Lower leg skin (tissue), 4 donors: Measurements from ENCODE around the gene TMEM117. TPM values are rescaled to one million over a fixed set of nuclear protein-coding genes. Genes with fewer than 3 reads are reported as not detected.
"Not testable (repeated sequence)": the region's sequence is repeated elsewhere in the genome, so short reads cannot be mapped to it uniquely, and the experiment has no call there.

Experiments used
- DNase-seq, 2 donors: peaks; one replicate each; pipeline ENCODE4 v3.0.0-alpha.2; 2019; ENCODE audit warnings: low spot score in 2 of 2
- H3K4me3 ChIP-seq: fragments of 200-600 bp; sonication (generic); 2 replicates; pipeline ENCODE4 v1.5.1; 2017; ENCODE audit warnings: mild to moderate bottlenecking, low read depth; ENCODE audit not compliant: poor library complexity, severe bottlenecking
- POLR2A ChIP-seq, 2 donors: fragments of 450-650 bp; IDR thresholded peaks; one replicate each; pipeline ENCODE4 v1.6.1; 2016 to 2017; ENCODE audit warnings: antibody characterized with exemption in 2 of 2, mild to moderate bottlenecking in 1 of 2, moderate library complexity in 1 of 2
- WGBS, 2 donors: methylation state at CpG; one replicate each; pipeline ENCODE4 v1.1.5; 2018; 5-methylcytosine and 5-hydroxymethylcytosine counted together
- intact Hi-C: fragments of 100-400 bp; cut with DNase I; formaldehyde crosslinking; loops from one replicate; pipeline ENCODE4 v1.15.0; 2023; ENCODE audit warnings: low total_unique reads
- total RNA-seq, 4 donors: library from RNA; depleted of rRNA; stranded (reverse); fragments of >200 nt; gene quantifications; one replicate each; pipeline ENCODE4 v1.1.0, GENCODE V29; 2016
- TF ChIP-seq, protein P1 (sequence below), 3 donors: fragments of 450-650 bp; IDR thresholded peaks; one replicate each; pipeline ENCODE4 v1.5.1; 2016; ENCODE audit warnings: antibody characterized with exemption in 3 of 3, mild to moderate bottlenecking in 3 of 3, moderate library complexity in 2 of 3

The TMEM117 gene
- total RNA-seq, 4 donors from 2014 or later: 19.9 to 27.8 (median 24.3) TPM

DNA sequence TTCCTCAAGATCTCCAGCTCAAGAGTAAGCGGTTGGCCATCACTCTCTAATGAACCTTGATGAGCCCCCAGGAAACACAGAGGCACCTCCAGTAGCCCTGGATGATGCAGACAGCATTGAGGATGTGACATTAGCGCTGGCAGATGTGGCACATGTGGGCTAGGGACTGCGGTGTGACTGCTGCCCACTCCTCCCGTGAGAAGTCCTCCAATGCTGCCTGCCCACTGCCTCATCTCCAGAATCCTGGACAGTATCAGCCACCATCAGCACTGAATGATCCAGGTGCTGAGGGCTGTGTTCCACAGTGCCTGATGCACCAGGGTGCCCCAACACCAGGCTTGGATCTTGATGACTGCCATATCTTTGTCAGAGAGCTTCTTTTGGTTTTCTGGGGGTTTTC is 412.6 kb downstream of the TMEM117 start:
- intact Hi-C loops: no loop called here
- DNase-seq: no peak
- no peak overlapping the region for H3K4me3 ChIP-seq
- 97 to 100% methylated on average over 4 of the region's 4 CpGs for WGBS, 2 donors
- TF ChIP-seq, protein P1, sequence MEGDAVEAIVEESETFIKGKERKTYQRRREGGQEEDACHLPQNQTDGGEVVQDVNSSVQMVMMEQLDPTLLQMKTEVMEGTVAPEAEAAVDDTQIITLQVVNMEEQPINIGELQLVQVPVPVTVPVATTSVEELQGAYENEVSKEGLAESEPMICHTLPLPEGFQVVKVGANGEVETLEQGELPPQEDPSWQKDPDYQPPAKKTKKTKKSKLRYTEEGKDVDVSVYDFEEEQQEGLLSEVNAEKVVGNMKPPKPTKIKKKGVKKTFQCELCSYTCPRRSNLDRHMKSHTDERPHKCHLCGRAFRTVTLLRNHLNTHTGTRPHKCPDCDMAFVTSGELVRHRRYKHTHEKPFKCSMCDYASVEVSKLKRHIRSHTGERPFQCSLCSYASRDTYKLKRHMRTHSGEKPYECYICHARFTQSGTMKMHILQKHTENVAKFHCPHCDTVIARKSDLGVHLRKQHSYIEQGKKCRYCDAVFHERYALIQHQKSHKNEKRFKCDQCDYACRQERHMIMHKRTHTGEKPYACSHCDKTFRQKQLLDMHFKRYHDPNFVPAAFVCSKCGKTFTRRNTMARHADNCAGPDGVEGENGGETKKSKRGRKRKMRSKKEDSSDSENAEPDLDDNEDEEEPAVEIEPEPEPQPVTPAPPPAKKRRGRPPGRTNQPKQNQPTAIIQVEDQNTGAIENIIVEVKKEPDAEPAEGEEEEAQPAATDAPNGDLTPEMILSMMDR (IDR thresholded peaks at IDR 0.05): no peak
- TF ChIP-seq POLR2A (IDR thresholded peaks at IDR 0.05): no peak

DNA sequence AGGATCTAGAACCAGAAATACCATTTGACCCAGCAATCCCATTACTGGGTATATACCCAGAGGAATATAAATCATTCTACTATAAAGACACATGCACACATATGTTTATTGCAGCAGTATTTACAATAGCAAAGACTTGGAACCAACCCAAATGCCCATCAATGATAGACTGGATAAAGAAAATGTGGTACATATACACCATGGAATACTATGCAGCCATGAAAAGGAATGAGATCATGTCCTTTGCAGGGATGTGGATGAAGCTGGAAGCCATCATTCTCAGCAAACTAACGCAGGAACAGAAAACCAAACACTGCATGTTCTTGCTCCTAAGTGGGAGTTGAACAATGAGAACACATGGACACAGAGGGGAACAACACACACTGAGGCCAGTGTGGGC is 414.6 kb downstream of the TMEM117 start:
- intact Hi-C loops, H3K4me3 ChIP-seq, DNase-seq: not testable (repeated sequence)
- 92 to 96% methylated on average over 1 of the region's 1 CpG for WGBS, 2 donors

DNA sequence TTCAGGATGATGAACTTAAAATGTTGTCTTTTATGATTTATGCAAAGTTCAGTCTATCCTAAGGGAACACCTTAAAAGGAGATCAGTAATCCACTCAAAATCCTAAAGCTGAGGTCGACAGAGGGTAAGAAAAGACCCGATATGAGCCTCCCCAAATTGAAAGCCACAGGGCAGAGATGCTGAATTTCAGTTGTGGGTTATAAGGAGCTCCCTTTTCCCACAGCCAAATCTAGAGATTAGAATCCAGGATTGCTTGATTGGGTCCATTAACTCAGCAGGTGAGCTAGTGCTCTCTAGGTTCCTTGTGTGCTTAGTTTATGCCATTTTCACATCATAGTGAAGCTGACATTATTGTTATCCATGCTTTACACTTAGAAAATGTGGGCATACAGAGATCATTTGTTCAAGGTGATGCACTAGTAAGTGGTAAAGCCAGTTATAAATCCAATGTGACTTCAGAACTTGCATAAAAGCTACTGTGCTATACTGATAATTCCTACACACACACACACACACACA is 417.5 kb downstream of the TMEM117 start:
- DNase-seq: no peak
- WGBS, 2 donors: 36 to 57% methylated on average over 2 of the region's 2 CpGs
- TF ChIP-seq, protein P1 (IDR thresholded peaks at IDR 0.05): no peak
- no peak for TF ChIP-seq POLR2A (IDR thresholded peaks at IDR 0.05)
- H3K4me3 ChIP-seq: no peak overlapping the region
- intact Hi-C loops: no loop called here

DNA sequence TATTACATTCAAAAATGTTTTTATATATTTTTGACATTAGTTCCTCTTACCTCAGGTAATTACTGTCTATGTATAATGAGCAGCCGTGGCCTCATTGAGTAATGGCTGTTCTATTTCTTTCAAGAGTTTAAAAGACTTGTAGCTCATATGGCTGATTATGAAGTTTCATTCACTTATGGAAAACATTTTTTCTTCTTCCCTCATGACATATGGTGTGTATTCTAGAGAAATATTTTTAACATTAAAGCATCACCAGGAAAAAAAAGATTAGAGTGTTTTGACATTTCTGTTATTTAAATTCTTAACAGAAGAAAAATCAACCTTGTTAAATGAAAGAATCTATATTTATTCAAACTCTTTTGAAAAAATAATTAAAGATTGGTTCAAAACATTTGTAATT is 422.4 kb downstream of the TMEM117 start:
- H3K4me3 ChIP-seq: no peak overlapping the region
- intact Hi-C loops: no loop called here
- no peak for DNase-seq
- no peak for TF ChIP-seq POLR2A (IDR thresholded peaks at IDR 0.05)
- TF ChIP-seq, protein P1 (IDR thresholded peaks at IDR 0.05): no peak
- WGBS, 2 donors: 76 to 84% methylated on average over 1 of the region's 1 CpG

DNA sequence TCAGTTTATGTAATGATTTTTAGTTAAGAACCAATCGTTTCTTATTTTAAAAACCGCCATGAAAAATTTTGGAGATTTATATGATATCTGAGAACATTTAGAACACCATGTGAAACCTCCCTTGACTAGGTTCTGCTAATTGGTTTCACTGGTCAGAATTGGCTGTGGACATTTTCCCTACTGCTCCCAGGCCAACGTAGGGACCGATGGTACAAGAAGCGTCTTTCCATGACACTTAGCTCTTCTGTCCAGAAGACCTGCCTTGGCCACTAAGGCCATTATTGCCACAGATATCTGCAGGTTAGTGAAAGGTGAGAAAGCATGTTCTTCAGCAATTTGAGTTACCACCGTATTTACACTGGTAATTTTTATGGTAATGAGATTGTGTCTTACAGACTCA is 424.0 kb downstream of the TMEM117 start:
- WGBS, 2 donors: 96 to 97% methylated on average over 6 of the region's 6 CpGs
- no peak for TF ChIP-seq POLR2A (IDR thresholded peaks at IDR 0.05)
- TF ChIP-seq, protein P1 (IDR thresholded peaks at IDR 0.05): no peak
- no peak for DNase-seq
- intact Hi-C loops: no loop called here
- no peak overlapping the region for H3K4me3 ChIP-seq

DNA sequence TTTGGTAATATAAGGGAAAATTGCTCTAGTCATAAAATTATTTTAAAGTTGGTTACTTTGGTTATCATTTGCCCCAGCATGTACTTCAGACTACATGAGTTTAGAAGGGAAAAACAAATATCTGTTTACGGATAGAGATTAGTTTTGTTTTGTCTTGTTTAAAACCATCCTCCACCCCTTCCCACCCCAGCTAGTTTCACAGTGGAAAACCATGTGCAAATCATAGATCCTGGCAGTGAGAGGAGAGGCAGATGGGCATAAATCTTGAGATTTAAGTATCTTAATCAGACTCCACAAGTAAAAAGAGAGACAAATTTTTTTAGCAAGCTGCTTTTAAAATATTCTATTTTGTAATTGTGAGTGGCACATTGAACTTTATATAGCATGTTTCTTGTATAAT is 424.7 kb downstream of the TMEM117 start:
- H3K4me3 ChIP-seq: no peak overlapping the region
- no peak for DNase-seq
- WGBS, 2 donors: 85 to 100% methylated on average over 1 of the region's 1 CpG
- intact Hi-C loops: no loop called here
- TF ChIP-seq, protein P1 (IDR thresholded peaks at IDR 0.05): no peak
- no peak for TF ChIP-seq POLR2A (IDR thresholded peaks at IDR 0.05)
